ENCODE measurements around the gene POU2F2. TPM values are rescaled to one million over a fixed set of nuclear protein-coding genes. Genes with fewer than 3 reads are reported as not detected.

POU2F2 gene
- total RNA-seq, 1 donor from 2014 or later, result 1.6 TPM

GRCh38 chr19:42079886-42080763, 52.1 kb downstream of the POU2F2 start:
- TF ChIP-seq CTCF (IDR thresholded peaks at IDR 0.05; ENCODE audit: unreplicated experiment), result no peak
- Mint-ChIP-seq H3K36me3 (ENCODE audit: insufficient read depth) (peaks cover 14% of the 10 kb centered on the region), H3K27me3 (no peaks in the 10 kb centered on the region), H3K4me3 (ENCODE audit: low read depth) (no peak overlapping the region), H3K4me1 (ENCODE audit: low read depth) (peaks cover 30% of the 10 kb centered on the region), H3K27ac (no peak overlapping the region), H3K9me3 (ENCODE audit: low read depth) (no peaks in the 10 kb centered on the region)
- no peak for DNase-seq (ENCODE audit: low spot score, unreplicated experiment)

- no peak overlapping the region for H3K27ac Mint-ChIP-seq
- H3K36me3 Mint-ChIP-seq (ENCODE audit: insufficient read depth), result peaks cover 14% of the 10 kb centered on the region
- H3K9me3 Mint-ChIP-seq (ENCODE audit: low read depth), result no peaks in the 10 kb centered on the region
- peaks cover 30% of the 10 kb centered on the region for H3K4me1 Mint-ChIP-seq (ENCODE audit: low read depth)
- TF ChIP-seq CTCF (IDR thresholded peaks at IDR 0.05; ENCODE audit: unreplicated experiment), result no peak
- no peak overlapping the region for H3K4me3 Mint-ChIP-seq (ENCODE audit: low read depth)
- DNase-seq (ENCODE audit: low spot score, unreplicated experiment), result no peak
- no peaks in the 10 kb centered on the region for H3K27me3 Mint-ChIP-seq
Observed at GRCh38 chr19:42079276-42079669, 53.0 kb downstream of the POU2F2 start.

GRCh38 chr19:42078538-42079275, 53.5 kb downstream of the POU2F2 start:
- H3K4me3 Mint-ChIP-seq (ENCODE audit: low read depth), result peak overlapping the region; percentile 91
- H3K4me1 Mint-ChIP-seq (ENCODE audit: low read depth), result peaks cover 30% of the 10 kb centered on the region
- no peak for TF ChIP-seq CTCF (IDR thresholded peaks at IDR 0.05; ENCODE audit: unreplicated experiment)
- no peaks in the 10 kb centered on the region for H3K9me3 Mint-ChIP-seq (ENCODE audit: low read depth)
- no peak for DNase-seq (ENCODE audit: low spot score, unreplicated experiment)
- H3K27ac Mint-ChIP-seq, result no peak overlapping the region
- peaks cover 11% of the 10 kb centered on the region for H3K36me3 Mint-ChIP-seq (ENCODE audit: insufficient read depth)
- H3K27me3 Mint-ChIP-seq, result no peaks in the 10 kb centered on the region

GRCh38 chr19:42078058-42078457, 54.2 kb downstream of the POU2F2 start:
- peaks cover 11% of the 10 kb centered on the region for H3K36me3 Mint-ChIP-seq (ENCODE audit: insufficient read depth)
- DNase-seq (ENCODE audit: low spot score, unreplicated experiment), result no peak
- TF ChIP-seq CTCF (IDR thresholded peaks at IDR 0.05; ENCODE audit: unreplicated experiment), result no peak
- peak overlapping the region; percentile 29 for H3K27ac Mint-ChIP-seq
- peaks cover 2% of the 10 kb centered on the region for H3K27me3 Mint-ChIP-seq
- H3K4me3 Mint-ChIP-seq (ENCODE audit: low read depth), result peak overlapping the region; percentile 91
- no peaks in the 10 kb centered on the region for H3K9me3 Mint-ChIP-seq (ENCODE audit: low read depth)
- H3K4me1 Mint-ChIP-seq (ENCODE audit: low read depth), result peaks cover 30% of the 10 kb centered on the region

- no peak for TF ChIP-seq CTCF (IDR thresholded peaks at IDR 0.05; ENCODE audit: unreplicated experiment)
- Mint-ChIP-seq H3K27ac (peak overlapping the region; percentile 94), H3K27me3 (peaks cover 3% of the 10 kb centered on the region), H3K9me3 (ENCODE audit: low read depth) (no peaks in the 10 kb centered on the region), H3K36me3 (ENCODE audit: insufficient read depth) (peaks cover 6% of the 10 kb centered on the region), H3K4me3 (ENCODE audit: low read depth) (peak overlapping the region; percentile 91), H3K4me1 (ENCODE audit: low read depth) (peaks cover 27% of the 10 kb centered on the region)
- no peak for DNase-seq (ENCODE audit: low spot score, unreplicated experiment)
Observed at GRCh38 chr19:42076380-42076944, 55.8 kb downstream of the POU2F2 start.
